Neural progenitor cell (in vitro differentiated cells): ENCODE data around the gene SETD3. TPM values are rescaled to one million over a fixed set of nuclear protein-coding genes. Genes with fewer than 3 reads are reported as not detected.
A peak's percentile ranks its signal among the peaks of the same experiment; 100 is the strongest.

ENCODE experiments used
- DNase-seq: peaks from one replicate; pipeline ENCODE4 v3.0.0-alpha.2; 2016; ENCODE audit warnings: low spot score
- H2AFZ ChIP-seq: fragments of 200-600 bp; sonication (generic); replicated peaks from 2 replicates; pipeline ENCODE4 v1.6.1; 2016; ENCODE audit warnings: antibody characterized with exemption
- H3F3A ChIP-seq: fragments of 200-600 bp; sonication (generic); 2 replicates; pipeline ENCODE4 v1.6.1; 2016; ENCODE audit warnings: antibody characterized with exemption, low read depth
- H3K27ac ChIP-seq: fragments of 200-600 bp; sonication (generic); 2 replicates; pipeline ENCODE4 v1.5.1; 2016; ENCODE audit warnings: mild to moderate bottlenecking
- H3K27me3 ChIP-seq: fragments of 200-600 bp; sonication (generic); 2 replicates; pipeline ENCODE4 v1.6.1; 2016; ENCODE audit warnings: mild to moderate bottlenecking, moderate library complexity
- H3K36me3 ChIP-seq: fragments of 200-600 bp; sonication (generic); 2 replicates; pipeline ENCODE4 v1.5.1; 2016
- H3K4me1 ChIP-seq: fragments of 200-600 bp; sonication (generic); 2 replicates; pipeline ENCODE4 v1.6.1; 2016; ENCODE audit warnings: mixed run types
- H3K4me2 ChIP-seq: fragments of 200-600 bp; sonication (generic); 2 replicates; pipeline ENCODE4 v1.6.1; 2016
- H3K4me3 ChIP-seq: fragments of 200-600 bp; sonication (generic); 2 replicates; pipeline ENCODE4 v1.5.1; 2016
- H3K79me2 ChIP-seq: fragments of 200-600 bp; sonication (generic); 2 replicates; pipeline ENCODE4 v1.6.1; 2016; ENCODE audit warnings: low read depth
- H3K9ac ChIP-seq: fragments of 200-600 bp; sonication (generic); 2 replicates; pipeline ENCODE4 v1.6.1; 2016
- H3K9me3 ChIP-seq: fragments of 200-600 bp; sonication (generic); 2 replicates; pipeline ENCODE4 v1.5.1; 2016; ENCODE audit warnings: low read depth
- H4K20me1 ChIP-seq: fragments of 200-600 bp; sonication (generic); 2 replicates; pipeline ENCODE4 v1.6.1; 2016; ENCODE audit warnings: low read depth
- H3K27ac Mint-ChIP-seq: 3 replicates; pipeline ENCODE4 v1.8.0; 2021; ENCODE audit warnings: mixed read lengths
- H3K27me3 Mint-ChIP-seq: 2 replicates; pipeline ENCODE4 v1.8.0; 2022; ENCODE audit warnings: low read depth, mild to moderate bottlenecking, inconsistent platforms, moderate library complexity, mixed read lengths; ENCODE audit not compliant: insufficient read depth
- H3K36me3 Mint-ChIP-seq: 3 replicates; pipeline ENCODE4 v1.8.0; 2021; ENCODE audit warnings: mixed read lengths
- H3K4me1 Mint-ChIP-seq: 3 replicates; pipeline ENCODE4 v1.8.0; 2021; ENCODE audit warnings: mixed read lengths
- H3K4me3 Mint-ChIP-seq: 3 replicates; pipeline ENCODE4 v1.8.0; 2021; ENCODE audit warnings: mild to moderate bottlenecking, moderate library complexity, mixed read lengths
- H3K9me3 Mint-ChIP-seq: 3 replicates; pipeline ENCODE4 v1.8.0; 2020; ENCODE audit warnings: mixed read lengths
- CTCF ChIP-seq: fragments of 200-600 bp; sonication (generic); IDR thresholded peaks from 2 replicates; pipeline ENCODE4 v1.5.1; 2017; ENCODE audit warnings: antibody characterized with exemption, mild to moderate bottlenecking
- EZH2 ChIP-seq: fragments of 200-600 bp; sonication (generic); IDR thresholded peaks from 2 replicates; pipeline ENCODE4 v1.6.1; 2017; ENCODE audit warnings: antibody characterized with exemption, mild to moderate bottlenecking, moderate library complexity
- EZH2phosphoT487 ChIP-seq: fragments of 200-600 bp; sonication (generic); IDR thresholded peaks from 2 replicates; pipeline ENCODE4 v1.6.1; 2017; ENCODE audit warnings: antibody characterized with exemption
- total RNA-seq: library from RNA; depleted of rRNA; stranded (reverse); fragments of >200 nt; gene quantifications from 2 replicates; pipeline ENCODE4 v1.2.3, GENCODE V29; 2015; ENCODE audit warnings: low replicate concordance

SETD3 gene
- total RNA-seq, 1 donor from 2014 or later: 68.0 TPM

DNA sequence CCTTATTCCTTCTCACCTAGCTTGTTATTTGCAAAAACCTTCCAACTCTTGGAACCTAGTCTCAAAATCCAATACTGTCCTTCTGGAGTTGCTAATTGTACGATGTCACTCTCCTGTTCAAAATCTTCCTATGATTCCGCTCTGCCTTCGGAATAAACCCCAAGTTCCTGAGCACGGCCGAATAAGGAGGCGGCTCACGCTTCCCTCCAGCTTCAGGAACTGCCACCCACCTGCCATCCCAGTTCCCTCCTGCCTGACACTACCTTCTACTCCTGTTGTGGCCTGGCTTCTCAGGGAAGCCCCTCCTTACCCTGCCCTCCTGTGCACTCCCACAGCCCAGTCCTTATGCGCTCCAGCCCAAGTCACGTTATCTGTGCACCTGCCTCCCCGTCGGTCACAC is 73.2 kb downstream of the SETD3 start:
- TF ChIP-seq CTCF (no peak), EZH2 (no peak), EZH2phosphoT487 (no peak)
- Histone ChIP-seq H2AFZ (no peak overlapping the region), H3K27ac (no peak overlapping the region), H3F3A (no peaks in the 10 kb centered on the region), H3K9ac (no peak overlapping the region), H4K20me1 (peaks cover 15% of the 10 kb centered on the region), H3K4me2 (no peak overlapping the region), H3K79me2 (no peaks in the 10 kb centered on the region), H3K36me3 (no peaks in the 10 kb centered on the region), H3K4me1 (peaks cover 5% of the 10 kb centered on the region), H3K27me3 (no peaks in the 10 kb centered on the region), H3K9me3 (no peaks in the 10 kb centered on the region), H3K4me3 (no peak overlapping the region)
- no peak overlapping the region for H3K27ac Mint-ChIP-seq
- H3K27me3 Mint-ChIP-seq: peaks cover 7% of the 10 kb centered on the region
- peaks cover 12% of the 10 kb centered on the region for H3K36me3 Mint-ChIP-seq
- no peaks in the 10 kb centered on the region for H3K9me3 Mint-ChIP-seq
- H3K4me1 Mint-ChIP-seq: peaks cover 25% of the 10 kb centered on the region
- H3K4me3 Mint-ChIP-seq: no peak overlapping the region
- no peak for DNase-seq

- TF ChIP-seq CTCF (no peak), EZH2 (no peak), EZH2phosphoT487 (no peak)
- Histone ChIP-seq H3K4me3 (no peak overlapping the region), H3K4me2 (no peak overlapping the region), H3K79me2 (no peaks in the 10 kb centered on the region), H3K27ac (no peak overlapping the region), H2AFZ (no peak overlapping the region), H4K20me1 (no peaks in the 10 kb centered on the region), H3K9me3 (no peaks in the 10 kb centered on the region), H3K9ac (no peak overlapping the region), H3K27me3 (no peaks in the 10 kb centered on the region), H3F3A (no peaks in the 10 kb centered on the region), H3K4me1 (peaks cover 5% of the 10 kb centered on the region), H3K36me3 (peaks cover 9% of the 10 kb centered on the region)
- H3K4me1 Mint-ChIP-seq: no peaks in the 10 kb centered on the region
- DNase-seq: no peak
- H3K9me3 Mint-ChIP-seq: no peaks in the 10 kb centered on the region
- peaks cover 30% of the 10 kb centered on the region for H3K36me3 Mint-ChIP-seq
- H3K4me3 Mint-ChIP-seq: no peak overlapping the region
- H3K27me3 Mint-ChIP-seq: peaks cover 2% of the 10 kb centered on the region
- H3K27ac Mint-ChIP-seq: no peak overlapping the region
Measured at GRCh38 chr14:99402950-99403349, 77.7 kb downstream of the SETD3 start.

DNA sequence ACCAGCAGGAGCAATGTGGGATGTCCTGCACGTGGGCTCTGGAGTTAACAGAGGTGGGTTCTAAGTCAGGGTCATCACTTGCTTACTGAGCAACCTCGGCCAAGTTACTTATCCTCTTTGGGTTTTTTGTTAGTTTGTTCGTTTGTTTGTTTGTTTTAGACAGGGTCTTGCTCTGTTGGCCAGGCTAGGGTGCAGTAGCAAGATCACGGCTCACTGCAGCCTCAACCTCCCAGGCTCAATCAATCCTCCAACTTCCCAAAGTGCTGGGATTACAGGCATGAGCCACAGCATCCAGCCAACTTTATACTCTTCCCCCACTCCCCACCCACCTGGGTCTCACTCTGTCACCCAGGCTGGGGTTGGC is 78.4 kb downstream of the SETD3 start:
- Mint-ChIP-seq H3K36me3 (peaks cover 30% of the 10 kb centered on the region), H3K27ac (peak overlapping the region; percentile 26), H3K27me3 (peaks cover 2% of the 10 kb centered on the region), H3K4me1 (no peaks in the 10 kb centered on the region), H3K9me3 (no peaks in the 10 kb centered on the region), H3K4me3 (no peak overlapping the region)
- Histone ChIP-seq H3K9ac (no peak overlapping the region), H3K4me3 (no peak overlapping the region), H3K4me1 (peaks cover 5% of the 10 kb centered on the region), H2AFZ (no peak overlapping the region), H3K36me3 (peaks cover 9% of the 10 kb centered on the region), H4K20me1 (no peaks in the 10 kb centered on the region), H3K27me3 (no peaks in the 10 kb centered on the region), H3K9me3 (no peaks in the 10 kb centered on the region), H3K27ac (no peak overlapping the region), H3K4me2 (no peak overlapping the region), H3K79me2 (no peaks in the 10 kb centered on the region), H3F3A (no peaks in the 10 kb centered on the region)
- TF ChIP-seq EZH2phosphoT487: no peak
- no peak for TF ChIP-seq CTCF
- TF ChIP-seq EZH2: no peak
- no peak for DNase-seq
